GM23338 (cell line): ENCODE measurements around the gene COL5A2. TPM values are rescaled to one million over a fixed set of nuclear protein-coding genes. Genes with fewer than 3 reads are reported as not detected.

ENCODE experiments used
- ATAC-seq: fragments of 200-7000 bp; cut with Tn5 transposase; 3 replicates; pipeline ENCODE4 v1.9.1; 2020
- DNase-seq: peaks from one replicate; pipeline ENCODE4 v3.0.0-alpha.2; 2015; ENCODE audit warnings: low spot score
- H2AFZ ChIP-seq: fragments of 200-600 bp; sonication (generic); 2 replicates; pipeline ENCODE4 v1.8.0; 2016; ENCODE audit warnings: antibody characterized with exemption, mild to moderate bottlenecking, moderate library complexity
- H3F3A ChIP-seq: fragments of 200-600 bp; sonication (generic); replicated peaks from 2 replicates; pipeline ENCODE4 v1.8.0; 2017; ENCODE audit warnings: antibody characterized with exemption, mixed run types, low read depth
- H3K27ac ChIP-seq: fragments of 200-600 bp; sonication (generic); 2 replicates; pipeline ENCODE4 v1.6.1; 2016; ENCODE audit warnings: low read depth
- H3K27me3 ChIP-seq: fragments of 200-600 bp; sonication (generic); 2 replicates; pipeline ENCODE4 v1.8.0; 2016; ENCODE audit warnings: mild to moderate bottlenecking, mixed run types, moderate library complexity; ENCODE audit not compliant: insufficient read depth
- H3K36me3 ChIP-seq: fragments of 200-600 bp; sonication (generic); 2 replicates; pipeline ENCODE4 v1.8.0; 2016; ENCODE audit warnings: mild to moderate bottlenecking; ENCODE audit not compliant: insufficient read depth
- H3K4me1 ChIP-seq: fragments of 200-600 bp; sonication (generic); 2 replicates; pipeline ENCODE4 v1.8.0; 2016; ENCODE audit warnings: mild to moderate bottlenecking, moderate library complexity; ENCODE audit not compliant: insufficient read depth
- H3K4me2 ChIP-seq: fragments of 200-600 bp; sonication (generic); 2 replicates; pipeline ENCODE4 v1.7.1; 2017; ENCODE audit warnings: mixed run types
- H3K4me3 ChIP-seq: fragments of 200-600 bp; sonication (generic); 2 replicates; pipeline ENCODE4 v1.6.1; 2016; ENCODE audit warnings: mixed run types
- H3K79me2 ChIP-seq: fragments of 200-600 bp; sonication (generic); replicated peaks from 2 replicates; pipeline ENCODE4 v1.8.0; 2017; ENCODE audit warnings: mild to moderate bottlenecking; ENCODE audit not compliant: insufficient read depth
- H3K9me2 ChIP-seq: fragments of 200-600 bp; sonication (generic); 2 replicates; pipeline ENCODE4 v1.8.0; 2017; ENCODE audit not compliant: insufficient read depth
- H4K20me1 ChIP-seq: fragments of 200-600 bp; sonication (generic); replicated peaks from 2 replicates; pipeline ENCODE4 v1.8.0; 2017; ENCODE audit warnings: mild to moderate bottlenecking; ENCODE audit not compliant: insufficient read depth
- H3K27ac Mint-ChIP-seq: 2 replicates; pipeline ENCODE4 v1.8.0; 2020; ENCODE audit warnings: inconsistent platforms, mild to moderate bottlenecking, moderate library complexity, mixed read lengths
- H3K27me3 Mint-ChIP-seq: 3 replicates; pipeline ENCODE4 v1.8.0; 2022; ENCODE audit warnings: low read depth, mild to moderate bottlenecking, moderate library complexity, mixed read lengths, inconsistent platforms; ENCODE audit not compliant: insufficient read depth, poor library complexity
- H3K36me3 Mint-ChIP-seq: 3 replicates; pipeline ENCODE4 v1.8.0; 2021; ENCODE audit warnings: low read depth, mild to moderate bottlenecking, inconsistent platforms, moderate library complexity, mixed read lengths
- H3K4me1 Mint-ChIP-seq: 3 replicates; pipeline ENCODE4 v1.8.0; 2020; ENCODE audit warnings: mild to moderate bottlenecking, inconsistent platforms, mixed read lengths
- H3K4me3 Mint-ChIP-seq: 3 replicates; pipeline ENCODE4 v1.8.0; 2021; ENCODE audit warnings: moderate library complexity, mild to moderate bottlenecking, inconsistent platforms, mixed read lengths
- H3K9me3 Mint-ChIP-seq: 3 replicates; pipeline ENCODE4 v1.8.0; 2020; ENCODE audit warnings: moderate library complexity, mild to moderate bottlenecking, inconsistent platforms, mixed read lengths
- CREB1 ChIP-seq: fragments of 250-450 bp; sonication (Bioruptor Pico); IDR thresholded peaks from 2 replicates; pipeline ENCODE4 v1.5.0; 2020; ENCODE audit warnings: low read depth, mild to moderate bottlenecking, moderate library complexity
- CTCF ChIP-seq, 2 experiments: fragments of 200-600 bp in 1 of 2; sonication (generic) in 1 of 2; conservative IDR thresholded peaks; 2 replicates each; pipeline versions ENCODE4 v1.5.1 to v1.6.1; 2016 to 2017; ENCODE audit warnings: antibody characterized with exemption in 2 of 2, low read depth in 2 of 2, mild to moderate bottlenecking in 2 of 2, moderate library complexity in 1 of 2
- ETS1 ChIP-seq: IDR thresholded peaks from 2 replicates; pipeline ENCODE4 v1.6.1; 2016; ENCODE audit warnings: antibody characterized with exemption
- EZH2 ChIP-seq: fragments of 200-600 bp; sonication (generic); IDR thresholded peaks from one replicate; pipeline ENCODE4 v1.8.0; 2017; ENCODE audit warnings: antibody characterized with exemption, mild to moderate bottlenecking, low read depth; ENCODE audit not compliant: unreplicated experiment
- EZH2phosphoT487 ChIP-seq: fragments of 200-600 bp; sonication (generic); IDR thresholded peaks from one replicate; pipeline ENCODE4 v1.8.1; 2018; ENCODE audit warnings: antibody characterized with exemption; ENCODE audit not compliant: unreplicated experiment
- JUNB ChIP-seq: IDR thresholded peaks from one replicate; pipeline ENCODE4 v1.6.1; 2016; ENCODE audit warnings: antibody characterized with exemption; ENCODE audit not compliant: unreplicated experiment
- NANOG ChIP-seq: IDR thresholded peaks from 2 replicates; pipeline ENCODE4 v1.6.1; 2016; ENCODE audit warnings: antibody characterized with exemption, borderline replicate concordance
- POLR2AphosphoS5 ChIP-seq: IDR thresholded peaks from 2 replicates; pipeline ENCODE4 v1.6.1; 2016; ENCODE audit warnings: antibody characterized with exemption, low read depth
- REST ChIP-seq: IDR thresholded peaks from one replicate; pipeline ENCODE4 v1.6.1; 2018; ENCODE audit warnings: antibody characterized with exemption; ENCODE audit not compliant: unreplicated experiment
- ZNF331 ChIP-seq: fragments of 250-450 bp; sonication (Bioruptor Pico); IDR thresholded peaks from 2 replicates; pipeline ENCODE4 v1.5.0; 2020; ENCODE audit warnings: low read depth, mild to moderate bottlenecking, moderate library complexity
- ZNF462 ChIP-seq: fragments of 250-450 bp; sonication (Bioruptor Pico); IDR thresholded peaks from 2 replicates; pipeline ENCODE4 v1.5.0; 2020; ENCODE audit warnings: mild to moderate bottlenecking, moderate library complexity
- polyA plus RNA-seq: library from polyadenylated mRNA; unstranded; fragments of >200 nt; fragmentation: Nextera tagmentation; extraction: Ambion mirVana; gene quantifications from 2 replicates; pipeline ENCODE4 v1.2.1, GENCODE V29; 2016
- total RNA-seq: library from RNA; depleted of rRNA; stranded (reverse); fragments of >200 nt; shearing (Covaris generic); gene quantifications from 2 replicates; pipeline ENCODE4 v1.2.3, GENCODE V29; 2014

Gene COL5A2
- total and polyA plus RNA-seq, 2 experiments from 2014 or later: 6.7 to 19.7 TPM

- no peaks in the 10 kb centered on the region for H4K20me1 ChIP-seq
- no peak overlapping the region for H3K4me3 ChIP-seq
- H3K36me3 Mint-ChIP-seq: no peaks in the 10 kb centered on the region
- H3K9me2 ChIP-seq: no peaks in the 10 kb centered on the region
- no peaks in the 10 kb centered on the region for H3K27me3 ChIP-seq
- no peak overlapping the region for H3K27ac Mint-ChIP-seq
- no peaks in the 10 kb centered on the region for H3F3A ChIP-seq
- ATAC-seq (no peak), DNase-seq (no peak)
- H3K9me3 Mint-ChIP-seq: no peaks in the 10 kb centered on the region
- no peak overlapping the region for H3K4me3 Mint-ChIP-seq
- H3K36me3 ChIP-seq: no peaks in the 10 kb centered on the region
- H3K27ac ChIP-seq: no peak overlapping the region
- no peaks in the 10 kb centered on the region for H3K79me2 ChIP-seq
- TF ChIP-seq CREB1 (CRISPR knock-in tag): no peak
- no peak for TF ChIP-seq NANOG
- TF ChIP-seq REST: no peak
- no peak for TF ChIP-seq CTCF (conservative IDR thresholded peaks at IDR 0.05; ENCODE audit: low read depth in 2 of 2)
- TF ChIP-seq EZH2: no peak
- no peak for TF ChIP-seq EZH2phosphoT487
- no peak for TF ChIP-seq ETS1
- no peak for TF ChIP-seq ZNF331 (CRISPR knock-in tag)
- TF ChIP-seq POLR2AphosphoS5: no peak
- TF ChIP-seq ZNF462 (CRISPR knock-in tag): no peak
- TF ChIP-seq JUNB: no peak
- H3K4me1 Mint-ChIP-seq: peaks cover 7% of the 10 kb centered on the region; the same call in 2 of the 3 replicates
- no peak overlapping the region for H2AFZ ChIP-seq
- H3K4me2 ChIP-seq: no peak overlapping the region
- H3K4me1 ChIP-seq: peaks cover 5% of the 10 kb centered on the region; the same call in 1 of the 2 replicates
- no peaks in the 10 kb centered on the region for H3K27me3 Mint-ChIP-seq
Observed at GRCh38 chr2:189010536-189010935, 169.0 kb downstream of the COL5A2 start.
